ENCODE results near the gene PARPBP.
"Not testable (repeated sequence)": the region's sequence is repeated elsewhere in the genome, so short reads cannot be mapped to it uniquely, and the experiment has no call there.

Gene PARPBP

DNA sequence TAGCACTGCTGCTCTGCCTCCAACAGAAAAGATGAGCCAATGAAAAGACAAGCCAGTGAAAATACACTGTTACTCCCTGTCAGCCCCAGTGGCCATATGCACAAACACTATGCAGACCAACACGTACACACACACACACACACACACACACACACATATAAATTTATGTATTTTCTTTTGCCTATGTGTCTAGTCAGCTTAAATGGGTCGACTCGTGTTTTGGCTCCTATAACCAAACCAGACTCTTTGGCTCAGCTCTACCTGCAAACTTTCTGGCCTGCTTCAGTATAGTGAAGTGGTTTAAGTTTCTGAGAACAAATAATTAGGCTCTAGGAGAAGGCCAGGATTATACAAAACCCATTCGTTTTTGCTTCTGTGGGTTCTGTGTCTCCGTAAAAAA is 108.0 kb downstream of the PARPBP start:
- H3K4me3 ChIP-seq (ENCODE audit: low read depth, low read length), result no peak overlapping the region
- TF ChIP-seq, protein P1, sequence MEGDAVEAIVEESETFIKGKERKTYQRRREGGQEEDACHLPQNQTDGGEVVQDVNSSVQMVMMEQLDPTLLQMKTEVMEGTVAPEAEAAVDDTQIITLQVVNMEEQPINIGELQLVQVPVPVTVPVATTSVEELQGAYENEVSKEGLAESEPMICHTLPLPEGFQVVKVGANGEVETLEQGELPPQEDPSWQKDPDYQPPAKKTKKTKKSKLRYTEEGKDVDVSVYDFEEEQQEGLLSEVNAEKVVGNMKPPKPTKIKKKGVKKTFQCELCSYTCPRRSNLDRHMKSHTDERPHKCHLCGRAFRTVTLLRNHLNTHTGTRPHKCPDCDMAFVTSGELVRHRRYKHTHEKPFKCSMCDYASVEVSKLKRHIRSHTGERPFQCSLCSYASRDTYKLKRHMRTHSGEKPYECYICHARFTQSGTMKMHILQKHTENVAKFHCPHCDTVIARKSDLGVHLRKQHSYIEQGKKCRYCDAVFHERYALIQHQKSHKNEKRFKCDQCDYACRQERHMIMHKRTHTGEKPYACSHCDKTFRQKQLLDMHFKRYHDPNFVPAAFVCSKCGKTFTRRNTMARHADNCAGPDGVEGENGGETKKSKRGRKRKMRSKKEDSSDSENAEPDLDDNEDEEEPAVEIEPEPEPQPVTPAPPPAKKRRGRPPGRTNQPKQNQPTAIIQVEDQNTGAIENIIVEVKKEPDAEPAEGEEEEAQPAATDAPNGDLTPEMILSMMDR (IDR thresholded peaks at IDR 0.05; ENCODE audit: control insufficient read depth, extremely low read depth, insufficient read depth), result no peak
- no peak for DNase-seq (ENCODE audit: low read depth)

DNA sequence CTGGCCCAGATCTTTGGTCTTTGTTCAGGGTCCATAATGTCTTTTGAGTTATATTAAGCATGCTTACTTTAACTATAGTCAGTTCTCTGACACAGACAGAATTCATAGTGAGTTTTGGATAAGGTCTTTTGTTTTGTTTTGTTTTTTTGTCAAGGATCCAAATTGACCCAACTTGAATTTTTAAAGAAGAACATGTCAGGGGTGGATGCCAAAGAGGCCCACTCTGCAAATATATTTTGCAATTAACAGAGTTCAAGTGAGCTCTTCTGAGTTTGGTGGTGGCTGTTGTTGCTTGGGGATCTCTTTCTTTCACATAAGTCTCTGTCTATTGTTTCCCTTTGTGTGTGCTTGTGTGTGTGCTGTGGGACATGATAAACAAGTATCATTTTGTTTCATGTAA is 112.1 kb downstream of the PARPBP start:
- TF ChIP-seq, protein P1 (IDR thresholded peaks at IDR 0.05; ENCODE audit: control insufficient read depth, extremely low read depth, insufficient read depth), result no peak
- no peak overlapping the region for H3K4me3 ChIP-seq (ENCODE audit: low read depth, low read length)
- DNase-seq (ENCODE audit: low read depth), result no peak

DNA sequence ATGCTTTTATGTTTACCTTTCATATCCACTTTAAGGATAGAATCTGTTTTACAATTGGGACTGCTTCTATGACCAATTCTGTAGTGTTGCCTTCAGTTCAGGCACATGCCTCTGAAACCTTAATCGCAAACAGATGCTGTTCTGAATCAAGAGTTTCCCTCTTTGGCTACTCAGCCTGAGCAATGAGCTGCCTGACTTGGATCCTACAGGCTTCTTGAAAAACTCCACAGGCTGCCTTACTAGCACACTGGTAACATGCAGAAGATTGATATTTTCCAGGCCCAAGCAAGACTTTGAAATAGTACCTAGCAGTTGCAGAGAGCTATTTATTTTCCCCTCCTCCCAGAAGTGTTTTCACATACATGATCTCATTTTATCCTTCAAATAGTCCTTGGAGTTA is 112.5 kb downstream of the PARPBP start:
- TF ChIP-seq, protein P1 (IDR thresholded peaks at IDR 0.05; ENCODE audit: control insufficient read depth, extremely low read depth, insufficient read depth), result no peak
- no peak overlapping the region for H3K4me3 ChIP-seq (ENCODE audit: low read depth, low read length)
- DNase-seq (ENCODE audit: low read depth), result no peak

DNA sequence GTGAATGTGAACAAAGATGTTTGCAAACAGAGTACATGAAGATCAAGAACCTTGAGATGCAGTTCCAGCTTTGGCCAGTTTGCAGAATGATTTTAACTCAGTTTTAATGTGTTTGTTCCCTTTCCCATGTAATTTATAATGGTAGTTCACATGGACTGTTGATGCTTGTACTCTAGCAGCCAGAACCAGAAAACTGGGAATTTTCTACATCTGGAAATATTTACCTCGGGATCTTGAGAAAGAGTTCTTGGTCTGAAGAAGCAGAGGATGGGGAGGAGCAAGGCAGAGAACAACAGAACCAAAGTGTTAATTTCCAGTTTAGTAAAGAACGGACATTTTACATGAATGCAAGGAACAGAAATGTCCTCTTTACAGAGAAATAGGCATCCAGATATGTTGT is 114.6 kb downstream of the PARPBP start:
- no peak overlapping the region for H3K4me3 ChIP-seq (ENCODE audit: low read depth, low read length)

DNA sequence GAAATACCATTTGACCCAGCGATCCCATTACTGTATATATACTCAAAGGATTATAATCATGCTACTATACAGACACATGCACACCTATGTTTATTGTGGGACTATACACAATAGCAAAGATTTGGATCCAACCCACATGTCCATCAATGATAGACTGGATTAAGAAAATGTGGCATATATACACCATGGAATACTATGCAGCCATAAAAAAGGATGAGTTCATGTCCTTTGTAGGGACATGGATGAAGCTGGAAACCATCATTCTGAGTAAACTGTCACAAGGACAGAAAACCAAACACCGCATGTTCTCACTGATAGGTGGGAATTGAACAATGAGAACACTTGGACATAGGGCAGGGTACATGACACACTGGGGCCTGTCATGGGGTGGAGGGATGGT is 120.9 kb downstream of the PARPBP start:
- DNase-seq (ENCODE audit: low read depth); H3K4me3 ChIP-seq (ENCODE audit: low read depth, low read length): not testable (repeated sequence)

More for the DNA sequence above, 114.6 kb downstream of the PARPBP start:
- TF ChIP-seq, protein P1 (IDR thresholded peaks at IDR 0.05; ENCODE audit: control insufficient read depth, extremely low read depth, insufficient read depth), result no peak
- DNase-seq (ENCODE audit: low read depth), result no peak
